Neural cell (in vitro differentiated cells): Measurements from ENCODE around the gene CH25H. TPM values are rescaled to one million over a fixed set of nuclear protein-coding genes. Genes with fewer than 3 reads are reported as not detected.

Experiments
- H2AFZ ChIP-seq: fragments of 200-600, 300-800 bp; sonication (generic), shearing (Covaris generic); 2 replicates; pipeline ENCODE4 v1.6.0; 2014; ENCODE audit warnings: low read depth, mild to moderate bottlenecking, antibody characterized with exemption, low read length, moderate library complexity
- H3F3A ChIP-seq: fragments of 200-600 bp; shearing (Covaris generic); 2 replicates; pipeline ENCODE4 v1.6.1; 2016; ENCODE audit warnings: mild to moderate bottlenecking, moderate library complexity, mixed read lengths, antibody characterized with exemption, low read length; ENCODE audit not compliant: insufficient read depth, poor library complexity, severe bottlenecking
- H3K27ac ChIP-seq: fragments of 200-600, 300-800 bp; sonication (generic), shearing (Covaris generic); 2 replicates; pipeline ENCODE4 v1.5.1; 2014; ENCODE audit warnings: mild to moderate bottlenecking, low read length, moderate library complexity
- H3K27me3 ChIP-seq: fragments of 300-800, 200-600 bp; sonication (generic), shearing (Covaris generic); 2 replicates; pipeline ENCODE4 v1.6.0; 2014; ENCODE audit warnings: mild to moderate bottlenecking, low read depth, low read length, moderate library complexity; ENCODE audit not compliant: insufficient read depth
- H3K36me3 ChIP-seq: fragments of 300-800, 200-600 bp; sonication (generic), shearing (Covaris generic); 2 replicates; pipeline ENCODE4 v1.5.1; 2014; ENCODE audit warnings: mild to moderate bottlenecking, antibody characterized with exemption, low read length, moderate library complexity; ENCODE audit not compliant: insufficient read depth
- H3K4me2 ChIP-seq: fragments of 300-800, 200-600 bp; sonication (generic), shearing (Covaris generic); 2 replicates; pipeline ENCODE4 v1.6.0; 2014; ENCODE audit warnings: mild to moderate bottlenecking, low read length
- H3K4me3 ChIP-seq: fragments of 300-800, 200-600 bp; sonication (generic), shearing (Covaris generic); 2 replicates; pipeline ENCODE4 v1.5.1; 2014; ENCODE audit warnings: mild to moderate bottlenecking, low read length, moderate library complexity
- H3K79me2 ChIP-seq: fragments of 200-600 bp; shearing (Covaris generic); replicated peaks from 2 replicates; pipeline ENCODE4 v1.6.0; 2014; ENCODE audit warnings: mild to moderate bottlenecking, low read length, moderate library complexity; ENCODE audit not compliant: insufficient read depth
- H3K9ac ChIP-seq: fragments of 300-800, 200-600 bp; sonication (generic), shearing (Covaris generic); 2 replicates; pipeline ENCODE4 v1.6.1; 2016; ENCODE audit warnings: mild to moderate bottlenecking, low read length, mixed read lengths
- H3K9me2 ChIP-seq: fragments of 200-600 bp; shearing (Covaris generic); 2 replicates; pipeline ENCODE4 v1.6.1; 2016; ENCODE audit warnings: mild to moderate bottlenecking, low read length, mixed read lengths; ENCODE audit not compliant: insufficient read depth
- H3K9me3 ChIP-seq: fragments of 200-600, 300-800 bp; sonication (generic), shearing (Covaris generic); 2 replicates; pipeline ENCODE4 v1.6.1; 2016; ENCODE audit warnings: mild to moderate bottlenecking, mixed run types, low read length, moderate library complexity, mixed read lengths
- H4K20me1 ChIP-seq: fragments of 200-600 bp; shearing (Covaris generic); 2 replicates; pipeline ENCODE4 v1.6.1; 2016; ENCODE audit warnings: mild to moderate bottlenecking, mixed run types; ENCODE audit not compliant: insufficient read depth
- CTCF ChIP-seq: fragments of 450-650 bp; IDR thresholded peaks from 2 replicates; pipeline ENCODE4 v1.5.1; 2014; ENCODE audit warnings: antibody characterized with exemption, mild to moderate bottlenecking, moderate library complexity; ENCODE audit not compliant: poor library complexity, severe bottlenecking
- EP300 ChIP-seq: fragments of 450-650 bp; conservative IDR thresholded peaks from 2 replicates; pipeline ENCODE4 v1.6.1; 2014; ENCODE audit warnings: antibody characterized with exemption, mild to moderate bottlenecking, moderate library complexity; ENCODE audit not compliant: poor library complexity, severe bottlenecking
- EZH2 ChIP-seq: fragments of 200-600, 300-800 bp; shearing (Covaris generic), sonication (generic); IDR thresholded peaks from 2 replicates; pipeline ENCODE4 v1.6.1; 2014; ENCODE audit warnings: antibody characterized with exemption, low read length, borderline replicate concordance, mild to moderate bottlenecking; ENCODE audit not compliant: insufficient read depth, poor library complexity, severe bottlenecking
- MXI1 ChIP-seq: fragments of 450-650 bp; conservative IDR thresholded peaks from 2 replicates; pipeline ENCODE4 v1.6.1; 2014; ENCODE audit warnings: antibody characterized with exemption, mild to moderate bottlenecking; ENCODE audit not compliant: poor library complexity, severe bottlenecking
- POLR2AphosphoS5 ChIP-seq: IDR thresholded peaks from 2 replicates; pipeline ENCODE4 v1.6.1; 2012
- RAD21 ChIP-seq: fragments of 450-650 bp; conservative IDR thresholded peaks from 2 replicates; pipeline ENCODE4 v1.6.1; 2014; ENCODE audit warnings: antibody characterized with exemption, mild to moderate bottlenecking, moderate library complexity
- REST ChIP-seq: IDR thresholded peaks from 2 replicates; pipeline ENCODE4 v1.6.1; 2012; ENCODE audit warnings: borderline replicate concordance
- SMC3 ChIP-seq: fragments of 450-650 bp; conservative IDR thresholded peaks from 2 replicates; pipeline ENCODE4 v1.6.1; 2014; ENCODE audit warnings: antibody characterized with exemption, mild to moderate bottlenecking, moderate library complexity; ENCODE audit not compliant: poor library complexity
- TAF1 ChIP-seq: IDR thresholded peaks from 2 replicates; pipeline ENCODE4 v1.6.1; 2012; ENCODE audit warnings: low read depth
- polyA plus RNA-seq: library from polyadenylated mRNA; depleted of rRNA; stranded (reverse); fragments of >200 nt; gene quantifications from 2 replicates; pipeline ENCODE4 v1.2.3, GENCODE V29; 2014

The CH25H gene
- polyA plus RNA-seq, 1 donor from 2014 or later, result 0.22 TPM

GRCh38 chr10:89219513-89220218 lies 12.5 kb upstream of the CH25H start:
- Histone ChIP-seq H2AFZ (no peak overlapping the region), H3K9me2 (no peaks in the 10 kb centered on the region), H3K4me2 (no peak overlapping the region), H3K36me3 (no peaks in the 10 kb centered on the region), H3K9ac (no peak overlapping the region), H3K27me3 (no peaks in the 10 kb centered on the region), H3K27ac (no peak overlapping the region), H4K20me1 (no peaks in the 10 kb centered on the region), H3K79me2 (no peaks in the 10 kb centered on the region), H3K9me3 (no peaks in the 10 kb centered on the region), H3F3A (peaks cover 4% of the 10 kb centered on the region), H3K4me3 (no peak overlapping the region)
- no peak for TF ChIP-seq POLR2AphosphoS5
- no peak for TF ChIP-seq REST
- TF ChIP-seq SMC3, result no peak
- no peak for TF ChIP-seq TAF1
- no peak for TF ChIP-seq EP300
- no peak for TF ChIP-seq EZH2
- no peak for TF ChIP-seq RAD21
- TF ChIP-seq MXI1, result no peak
- no peak for TF ChIP-seq CTCF

- H3K9me3 ChIP-seq, result no peaks in the 10 kb centered on the region
- H3K79me2 ChIP-seq, result no peaks in the 10 kb centered on the region
- peak; percentile 71 for TF ChIP-seq RAD21
- TF ChIP-seq TAF1, result no peak
- peak; percentile 72 for TF ChIP-seq CTCF
- TF ChIP-seq POLR2AphosphoS5, result no peak
- peak; percentile 80 for TF ChIP-seq SMC3
- no peak for TF ChIP-seq EP300
- TF ChIP-seq REST, result no peak
- H3K36me3 ChIP-seq, result no peaks in the 10 kb centered on the region
- H2AFZ ChIP-seq, result no peak overlapping the region
- no peak overlapping the region for H3K27ac ChIP-seq
- no peaks in the 10 kb centered on the region for H4K20me1 ChIP-seq
- H3K4me3 ChIP-seq, result no peak overlapping the region
- no peak overlapping the region for H3K4me2 ChIP-seq
- no peaks in the 10 kb centered on the region for H3K27me3 ChIP-seq
- H3F3A ChIP-seq, result peaks cover 4% of the 10 kb centered on the region
- H3K9ac ChIP-seq, result no peak overlapping the region
- H3K9me2 ChIP-seq, result no peaks in the 10 kb centered on the region
These were observed 10.2 kb upstream of the CH25H start for GRCh38 chr10:89217057-89217990.
